GM19023 (cell line): Measurements from ENCODE around the gene ALDH3A2.

Experiments
- ATAC-seq: cut with Tn5 transposase; IDR thresholded peaks from one replicate; pipeline ENCODE4 v1.9.1; 2021; ENCODE audit warnings: mild to moderate bottlenecking, moderate library complexity; ENCODE audit not compliant: unreplicated experiment

ALDH3A2 gene

GRCh38 chr17:19713901-19714361 lies 65.4 kb downstream of the ALDH3A2 start:
- ATAC-seq = no peak

DNA sequence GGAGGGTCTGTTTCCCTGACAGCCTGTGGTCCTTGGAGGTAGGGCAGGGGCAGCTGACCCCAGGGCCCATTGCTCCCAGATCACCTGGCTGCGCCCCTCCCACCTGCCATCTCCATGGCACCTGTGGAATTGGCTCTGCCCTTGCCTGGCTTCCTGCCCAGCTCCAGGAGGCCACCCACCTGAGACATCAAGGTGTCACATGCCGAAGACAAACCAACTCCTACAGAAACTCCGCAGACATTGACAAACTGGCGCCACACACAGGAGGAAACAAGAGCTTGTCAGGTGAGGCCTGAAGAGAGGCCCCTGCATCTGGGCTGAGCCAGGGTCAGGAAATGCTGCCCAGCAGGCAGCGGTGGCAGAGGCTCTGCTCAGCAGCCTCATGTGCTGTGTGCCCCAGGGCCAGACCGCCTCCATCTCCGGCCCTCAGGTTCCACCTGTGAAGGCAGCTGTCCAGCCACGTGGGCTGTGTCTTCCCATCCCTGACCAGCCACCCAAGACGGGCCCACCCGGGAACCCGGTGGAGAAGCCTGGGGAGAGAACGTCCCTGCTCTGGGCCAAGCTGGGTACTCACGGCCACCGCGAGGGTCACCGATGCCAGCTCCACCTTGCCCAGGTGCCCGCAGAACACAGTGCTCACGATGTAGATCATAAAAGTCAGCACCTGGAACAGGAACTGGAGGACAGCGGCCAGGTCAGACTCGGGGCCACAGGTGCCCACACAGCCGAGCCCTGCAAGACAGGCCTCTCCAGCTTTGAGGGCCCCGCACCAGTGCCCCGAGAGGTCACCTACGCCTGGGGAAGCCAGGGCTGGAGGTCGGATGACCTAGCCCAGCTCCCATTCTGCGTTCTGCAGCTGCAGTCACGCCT lies 66.2 kb downstream of the ALDH3A2 start:
- no peak for ATAC-seq

- ATAC-seq = no peak
These were observed 67.8 kb downstream of the ALDH3A2 start, which contains the start of gene SLC47A2 for GRCh38 chr17:19716108-19717030. Gene SLC47A2 (minus strand): TSS chr17:19716584. CDS start chr17:19716555, 29 bp downstream.

GRCh38 chr17:19717031-19717360 lies 68.4 kb downstream of the ALDH3A2 start:
- no peak for ATAC-seq

DNA sequence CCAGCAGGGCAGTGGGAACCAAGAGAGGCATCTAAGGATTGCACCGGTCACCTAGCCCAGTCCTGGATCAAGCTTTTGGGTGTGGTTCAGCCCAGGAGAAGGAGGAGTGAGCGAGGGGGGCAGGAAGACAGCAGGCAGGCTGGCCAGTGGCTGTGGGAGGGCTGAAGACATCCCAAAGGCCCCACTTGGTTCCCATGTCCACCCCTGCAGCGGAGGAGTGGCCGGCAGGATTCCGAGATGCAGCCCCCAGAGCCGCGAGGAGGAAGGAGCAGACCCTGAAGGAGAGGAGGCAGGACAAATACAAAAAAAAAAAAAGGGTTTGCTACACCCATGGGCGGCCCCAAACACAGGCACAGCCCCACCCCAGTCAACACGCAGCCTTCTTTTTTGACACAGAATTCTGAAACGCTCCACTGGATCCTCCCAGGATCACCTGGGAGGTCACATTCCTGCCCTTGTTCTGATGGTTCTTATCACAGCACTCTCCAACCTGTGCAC lies 68.9 kb downstream of the ALDH3A2 start:
- ATAC-seq = no peak

DNA sequence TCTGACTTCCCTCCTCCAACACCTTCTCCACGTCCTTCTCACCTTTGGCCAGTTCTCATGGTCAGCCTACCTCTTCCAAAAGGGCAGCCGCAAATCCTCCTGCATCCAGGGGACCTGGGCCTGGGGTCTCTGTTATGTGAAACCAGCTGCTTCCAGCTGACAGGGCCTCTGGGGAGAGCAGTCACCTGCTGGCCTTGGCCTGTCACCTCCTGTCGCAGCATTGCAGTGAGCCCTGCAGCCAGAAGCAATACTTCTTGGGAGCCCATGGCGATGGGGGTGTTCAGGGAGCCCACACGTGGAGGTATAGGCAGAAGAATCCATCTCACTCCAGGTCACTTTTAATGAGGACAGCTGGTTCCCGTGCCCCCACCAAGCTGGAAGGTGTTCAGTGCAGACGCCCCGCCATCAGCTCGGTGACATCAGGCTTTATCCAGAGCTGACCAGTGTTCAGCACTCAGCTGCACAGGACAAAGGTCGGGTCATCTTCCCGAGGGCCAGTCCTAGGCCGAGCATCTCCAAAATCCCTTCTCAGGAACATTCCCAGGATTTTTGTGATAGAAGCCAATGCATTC lies 69.6 kb downstream of the ALDH3A2 start:
- ATAC-seq = no peak

DNA sequence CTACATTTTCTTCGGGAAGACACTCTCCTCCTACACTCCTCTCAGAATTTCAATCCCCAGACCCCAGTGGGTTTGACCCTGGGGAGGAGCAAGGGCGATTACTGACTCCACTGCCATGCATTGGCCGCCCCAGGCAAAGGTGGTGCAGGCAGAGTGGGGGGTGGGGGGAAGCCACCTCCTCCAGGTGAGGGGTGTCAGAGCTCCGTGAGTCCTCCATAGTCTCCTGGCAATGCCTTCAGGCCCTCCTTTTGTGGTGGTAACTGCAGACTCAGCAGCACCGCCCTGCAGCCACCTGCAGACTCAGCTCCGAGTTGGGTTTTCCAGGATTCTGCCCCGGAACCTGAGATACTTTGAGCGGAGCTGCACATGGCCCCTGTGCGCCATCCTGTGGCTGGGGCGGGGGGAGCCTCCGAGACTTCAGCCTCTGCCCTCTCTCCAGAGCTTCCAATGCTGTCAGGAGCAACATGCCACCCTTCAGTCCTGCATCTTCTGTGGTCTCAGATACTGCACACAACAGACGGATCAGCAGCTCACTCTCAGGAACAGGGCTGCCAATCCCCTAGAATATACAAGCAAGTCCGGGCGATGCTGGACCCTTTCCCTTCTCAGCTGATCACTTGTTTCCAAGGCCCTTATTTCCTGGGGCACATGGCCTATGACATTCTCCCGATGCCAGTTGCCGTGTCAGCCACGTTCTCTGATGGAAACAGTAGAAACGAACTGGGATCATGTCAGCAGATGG lies 70.2 kb downstream of the ALDH3A2 start:
- no peak for ATAC-seq

GRCh38 chr17:19719355-19720209 lies 71.0 kb downstream of the ALDH3A2 start:
- no peak for ATAC-seq

GRCh38 chr17:19720210-19720475 lies 71.6 kb downstream of the ALDH3A2 start:
- ATAC-seq = no peak

GRCh38 chr17:19720631-19721426 lies 72.3 kb downstream of the ALDH3A2 start:
- no peak for ATAC-seq

GRCh38 chr17:19723964-19724363 lies 75.4 kb downstream of the ALDH3A2 start:
- no peak for ATAC-seq

DNA sequence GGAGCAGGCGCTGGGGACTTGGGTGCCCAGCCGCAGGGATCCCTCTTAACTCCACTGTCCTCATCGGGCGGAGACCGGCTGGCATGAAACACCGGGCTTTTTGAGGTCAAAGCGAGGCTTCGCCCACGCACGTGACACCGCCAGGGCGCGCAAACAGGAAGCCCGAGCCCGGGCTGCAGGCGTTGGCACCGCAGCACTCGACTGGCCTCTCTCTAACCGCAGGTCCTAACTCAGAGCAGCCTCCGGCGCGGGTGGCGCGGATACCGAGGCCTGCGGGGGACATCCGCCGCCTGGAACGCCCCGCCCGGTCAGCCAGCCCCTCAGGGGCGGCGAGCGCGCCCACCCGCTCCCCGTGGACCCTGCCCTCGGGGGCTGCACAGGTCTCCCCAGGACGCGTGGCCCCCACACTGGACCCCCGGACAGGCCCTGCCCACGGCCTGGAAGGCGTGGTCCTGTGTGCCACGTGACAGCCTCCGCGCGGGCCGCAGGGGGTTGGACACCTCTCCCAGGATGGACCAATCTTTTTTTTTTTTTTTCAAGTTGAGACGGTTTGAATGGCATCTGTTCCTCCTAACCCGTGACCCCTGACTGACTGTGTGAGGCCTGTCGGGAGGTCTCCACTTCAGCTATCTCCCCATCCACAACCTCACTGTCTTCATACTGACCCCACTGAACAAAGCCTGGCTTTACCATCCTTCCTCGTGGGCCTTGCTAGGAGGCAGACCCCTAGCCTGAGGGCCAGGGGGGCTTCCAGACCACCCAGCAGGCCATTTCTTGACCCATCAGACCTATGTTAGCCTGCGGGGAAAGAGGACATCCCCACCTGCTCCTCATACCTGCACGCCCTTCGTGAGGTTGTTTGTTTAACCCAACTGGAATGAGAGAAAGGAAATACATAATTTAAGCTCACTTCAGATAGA lies 76.2 kb downstream of the ALDH3A2 start:
- ATAC-seq = no peak

GRCh38 chr17:19725486-19725885 lies 76.9 kb downstream of the ALDH3A2 start:
- no peak for ATAC-seq

GRCh38 chr17:19726631-19727376 lies 78.3 kb downstream of the ALDH3A2 start:
- no peak for ATAC-seq
